H1 (cell line): ENCODE data around the gene TEN1. TPM values are rescaled to one million over a fixed set of nuclear protein-coding genes. Genes with fewer than 3 reads are reported as not detected.
A peak's percentile ranks its signal among the peaks of the same experiment; 100 is the strongest.

Experiments
- CTCF ChIA-PET: fragments of 300-600 bp; sonication (Branson Sonifier 250); formaldehyde crosslinking; loops from one replicate; lab custom pipeline; 2021; ENCODE audit not compliant: partially characterized antibody; lab: Charles Lee
- POLR2A ChIA-PET: fragments of 300-600 bp; sonication (Branson Sonifier 250); formaldehyde crosslinking; loops from one replicate; lab custom pipeline; 2021; ENCODE audit warnings: inconsistent platforms; ENCODE audit not compliant: partially characterized antibody; lab: Charles Lee
- DNase-seq, 2 experiments: peaks; one replicate each; pipeline versions ENCODE4 v3.0.0 to v3.0.0-alpha.2; 2010 to 2022; ENCODE audit warnings: low spot score in 2 of 2, low read depth in 1 of 2, mixed read lengths in 1 of 2
- FAIRE-seq: peaks from 2 replicates; lab custom pipeline; 2011; peaks lifted over from hg19 to GRCh38; lab: Jason Lieb, UNC
- H2AFZ ChIP-seq: 2 replicates; pipeline ENCODE4 v1.8.1; 2012; ENCODE audit warnings: low read length, inconsistent platforms
- H2AK5ac ChIP-seq: 2 replicates; pipeline ENCODE4 v1.6.1; 2013; ENCODE audit warnings: low read depth, low read length
- H2BK120ac ChIP-seq: replicated peaks from 2 replicates; pipeline ENCODE3; 2013; ENCODE audit warnings: low read depth, low read length, inconsistent platforms
- H2BK12ac ChIP-seq: 2 replicates; pipeline ENCODE4 v1.6.1; 2013; ENCODE audit warnings: low read depth, low read length
- H2BK15ac ChIP-seq: 2 replicates; pipeline ENCODE4 v1.6.1; 2013; ENCODE audit warnings: low read length
- H2BK20ac ChIP-seq: 2 replicates; pipeline ENCODE4 v1.6.1; 2013; ENCODE audit warnings: low read length
- H2BK5ac ChIP-seq: 2 replicates; pipeline ENCODE4 v1.6.1; 2013; ENCODE audit warnings: low read depth, low read length
- H3K14ac ChIP-seq: 2 replicates; pipeline ENCODE4 v1.6.1; 2013; ENCODE audit warnings: inconsistent platforms; ENCODE audit not compliant: insufficient read length
- H3K18ac ChIP-seq: 2 replicates; pipeline ENCODE4 v1.6.1; 2013; ENCODE audit warnings: low read length; ENCODE audit errors: extremely low read depth
- H3K23ac ChIP-seq: 2 replicates; pipeline ENCODE4 v1.6.1; 2013; ENCODE audit warnings: inconsistent platforms; ENCODE audit not compliant: insufficient read length
- H3K23me2 ChIP-seq: 2 replicates; pipeline ENCODE4 v1.6.1; 2013; ENCODE audit warnings: low read depth, low read length
- H3K27ac ChIP-seq: 2 replicates; pipeline ENCODE4 v1.6.1; 2011; ENCODE audit warnings: low read depth, low read length, inconsistent platforms
- H3K27me3 ChIP-seq, 4 experiments: replicated peaks in 1 of 4; 1 replicate in 1 of 4; 2 replicates in 3 of 4; pipeline versions ENCODE4 v1.6.1 to v1.8.1; 2011 to 2013; ENCODE audit warnings: low read length in 3 of 4, mild to moderate bottlenecking in 3 of 4, inconsistent platforms in 2 of 4, mixed read lengths in 2 of 4, moderate library complexity in 1 of 4; ENCODE audit not compliant: control insufficient read depth in 3 of 4, insufficient read depth in 3 of 4; ENCODE audit errors: extremely low read depth in 1 of 4
- H3K36me3 ChIP-seq, 4 experiments: 2 replicates each; pipeline versions ENCODE4 v1.6.1 to v1.8.1; 2011 to 2013; ENCODE audit warnings: mild to moderate bottlenecking in 4 of 4, low read length in 3 of 4, moderate library complexity in 2 of 4, control low read depth in 1 of 4, inconsistent platforms in 1 of 4; ENCODE audit not compliant: insufficient read depth in 4 of 4, control insufficient read depth in 2 of 4
- H3K4ac ChIP-seq: replicated peaks from 2 replicates; pipeline ENCODE3; 2013; ENCODE audit warnings: low read length, low read depth, mixed read lengths, inconsistent platforms; ENCODE audit not compliant: insufficient read length
- H3K4me1 ChIP-seq, 4 experiments: replicated peaks in 1 of 4; 1 replicate in 1 of 4; 2 replicates in 3 of 4; pipeline versions ENCODE4 v1.6.1 to v1.8.1; 2011 to 2013; ENCODE audit warnings: low read length in 3 of 4, inconsistent platforms in 2 of 4, mixed read lengths in 1 of 4; ENCODE audit not compliant: insufficient read depth in 4 of 4, control insufficient read depth in 3 of 4
- H3K4me2 ChIP-seq, 2 experiments: 2 replicates each; pipeline versions ENCODE4 v1.6.1 to v1.8.1; 2011 to 2013; ENCODE audit warnings: low read depth in 2 of 2, low read length in 2 of 2, control low read depth in 1 of 2, inconsistent platforms in 1 of 2, mild to moderate bottlenecking in 1 of 2; ENCODE audit not compliant: insufficient read depth in 1 of 2
- H3K4me3 ChIP-seq, 4 experiments: fragments of 200-600, 300-600 bp in 1 of 4; sonication (generic), shearing (Covaris generic), sonication (Bioruptor Twin) in 1 of 4; 2 replicates each; pipeline versions ENCODE4 v1.5.1 to v1.8.1; 2011 to 2016; ENCODE audit warnings: low read length in 4 of 4, low read depth in 3 of 4, control low read depth in 2 of 4, inconsistent platforms in 2 of 4, mild to moderate bottlenecking in 2 of 4, mixed read lengths in 1 of 4, moderate library complexity in 1 of 4; ENCODE audit not compliant: insufficient read depth in 2 of 4; ENCODE audit errors: extremely low read depth in 1 of 4
- H3K56ac ChIP-seq: replicated peaks from 2 replicates; pipeline ENCODE3; 2013; ENCODE audit warnings: low read depth, mild to moderate bottlenecking, mixed read lengths, low read length, inconsistent platforms; ENCODE audit not compliant: insufficient read length
- H3K79me1 ChIP-seq: 2 replicates; pipeline ENCODE4 v1.6.1; 2013; ENCODE audit warnings: low read depth, low read length, control low read depth
- H3K79me2 ChIP-seq, 2 experiments: 2 replicates each; pipeline versions ENCODE4 v1.6.1 to v1.8.1; 2012 to 2013; ENCODE audit warnings: low read length in 2 of 2, mild to moderate bottlenecking in 2 of 2, inconsistent platforms in 1 of 2; ENCODE audit not compliant: insufficient read depth in 2 of 2, control insufficient read depth in 1 of 2
- H3K9ac ChIP-seq, 4 experiments: replicated peaks in 1 of 4; 1 replicate in 1 of 4; 2 replicates in 3 of 4; pipeline versions ENCODE4 v1.6.1 to v1.8.1; 2011 to 2013; ENCODE audit warnings: low read depth in 3 of 4, low read length in 3 of 4, control low read depth in 2 of 4, mild to moderate bottlenecking in 2 of 4, moderate library complexity in 2 of 4, inconsistent platforms in 1 of 4; ENCODE audit errors: extremely low read depth in 1 of 4
- H3K9me3 ChIP-seq, 2 experiments: 2 replicates each; pipeline versions ENCODE4 v1.6.1 to v1.8.1; 2012 to 2013; ENCODE audit warnings: mild to moderate bottlenecking in 2 of 2, moderate library complexity in 2 of 2, control low read depth in 1 of 2, inconsistent platforms in 1 of 2, low read depth in 1 of 2, low read length in 1 of 2, mixed read lengths in 1 of 2; ENCODE audit not compliant: insufficient read depth in 2 of 2
- H4K20me1 ChIP-seq, 2 experiments: replicated peaks in 1 of 2; 2 replicates each; pipeline versions ENCODE3 to v1.8.1; 2011 to 2013; ENCODE audit warnings: inconsistent platforms in 2 of 2, low read length in 2 of 2, mild to moderate bottlenecking in 1 of 2; ENCODE audit not compliant: insufficient read depth in 2 of 2, control insufficient read depth in 1 of 2
- H4K5ac ChIP-seq: 2 replicates; pipeline ENCODE4 v1.6.1; 2013; ENCODE audit warnings: low read length, low read depth, mixed read lengths, inconsistent platforms; ENCODE audit not compliant: insufficient read length
- H4K8ac ChIP-seq: 2 replicates; pipeline ENCODE4 v1.8.0; 2013; ENCODE audit warnings: mild to moderate bottlenecking, moderate library complexity, low read length, inconsistent platforms; ENCODE audit not compliant: insufficient read depth; ENCODE audit errors: extremely low read depth
- H4K91ac ChIP-seq: replicated peaks from 2 replicates; pipeline ENCODE3; 2013; ENCODE audit warnings: low read length, mixed read lengths, inconsistent platforms; ENCODE audit not compliant: insufficient read length
- BCL11A ChIP-seq, 2 experiments: IDR thresholded peaks; one replicate each; pipeline ENCODE4 v1.6.1; 2011; ENCODE audit warnings: low read depth in 2 of 2, low read length in 2 of 2, mild to moderate bottlenecking in 2 of 2
- CTBP2 ChIP-seq: IDR thresholded peaks from 2 replicates; pipeline ENCODE4 v1.7.0; 2011; ENCODE audit warnings: borderline replicate concordance, mild to moderate bottlenecking, moderate library complexity, mixed read lengths, low read length; ENCODE audit not compliant: insufficient read depth, insufficient read length
- FOSL1 ChIP-seq: IDR thresholded peaks from 2 replicates; pipeline ENCODE4 v1.6.1; 2011; ENCODE audit warnings: mild to moderate bottlenecking, low read depth, low read length, moderate library complexity; ENCODE audit not compliant: insufficient read depth
- GTF2F1 ChIP-seq: IDR thresholded peaks from 2 replicates; pipeline ENCODE4 v1.6.1; 2012; ENCODE audit warnings: low read depth, low read length, improper control_type of control experiment, borderline replicate concordance
- MAFK ChIP-seq: IDR thresholded peaks from 2 replicates; pipeline ENCODE4 v1.6.1; 2012; ENCODE audit warnings: low read depth, mild to moderate bottlenecking, improper control_type of control experiment, low read length
- NRF1 ChIP-seq: IDR thresholded peaks from 2 replicates; pipeline ENCODE4 v1.6.1; 2011; ENCODE audit warnings: mild to moderate bottlenecking, low read depth, low read length, improper control_type of control experiment
- POLR2AphosphoS5 ChIP-seq: IDR thresholded peaks from 2 replicates; pipeline ENCODE4 v1.6.1; 2011; ENCODE audit warnings: low read depth, low read length
- RXRA ChIP-seq: IDR thresholded peaks from 2 replicates; pipeline ENCODE4 v1.6.1; 2011; ENCODE audit warnings: low read depth, mild to moderate bottlenecking, low read length, moderate library complexity; ENCODE audit not compliant: insufficient read depth
- WGBS, 2 experiments: shearing (Covaris generic) in 1 of 2; methylation state at CpG; one replicate each; pipeline versions ENCODE4 v1.1.6 to v1.1.7; 2013 to 2015; ENCODE audit warnings: low lambda C conversion rate in 2 of 2, mixed read lengths in 2 of 2, inconsistent platforms in 1 of 2, low coverage in 1 of 2, missing lambda C conversion rate in 1 of 2; ENCODE audit not compliant: insufficient replicate concordance in 2 of 2, insufficient coverage in 1 of 2, insufficient read length in 1 of 2; ENCODE audit errors: extremely low coverage in 1 of 2, missing lambda C conversion rate in 1 of 2; 5-methylcytosine and 5-hydroxymethylcytosine counted together
- polyA plus RNA-seq, 7 experiments: library from polyadenylated mRNA; depleted of rRNA in 3 of 7; stranded (reverse) in 5 of 7; unstranded in 2 of 7; fragments of >200 nt in 5 of 7; fragments of 200-250 nt in 2 of 7; gene quantifications; 1 replicate in 5 of 7; 2 replicates in 1 of 7; 4 replicates in 1 of 7; pipeline versions ENCODE4 v1.2.1 to v1.2.3, GENCODE V29; 2011 to 2013; ENCODE audit warnings: missing spikeins in 2 of 7, mixed read lengths in 2 of 7
- total RNA-seq: library from RNA; stranded (reverse); fragmentation: NEBNext Ultra II Directional; extraction: Animal tissue kit (Norgen Biotek cat#: 25700); gene quantifications from 2 replicates; pipeline ENCODE4 v1.2.1, GENCODE V29; 2021

The TEN1 gene
- total and polyA plus RNA-seq, 2 of the 8 experiments (the other 6 are each of a cell fraction or from before 2014, with no cell fraction given) = 15.9 to 18.7 TPM

- no peak overlapping the region for H2BK120ac ChIP-seq
- no peak overlapping the region for H3K14ac ChIP-seq
- no peak overlapping the region for H2AFZ ChIP-seq
- no peak overlapping the region for H3K56ac ChIP-seq
- no peak overlapping the region for H3K4me2 ChIP-seq
- H4K5ac ChIP-seq = no peak overlapping the region
- no peaks in the 10 kb centered on the region for H3K79me1 ChIP-seq
- H3K36me3 ChIP-seq = no peaks in the 10 kb centered on the region
- H3K27me3 ChIP-seq = no peaks in the 10 kb centered on the region
- H2BK12ac ChIP-seq = peak overlapping the region; percentile 60; the same call in 1 of the 2 replicates
- H4K91ac ChIP-seq = no peak overlapping the region
- no peak overlapping the region for H4K8ac ChIP-seq
- no peaks in the 10 kb centered on the region for H3K9me3 ChIP-seq
- no peak for TF ChIP-seq CTBP2
- TF ChIP-seq BCL11A (IDR thresholded peaks at IDR 0.05; ENCODE audit: low read depth in 2 of 2, low read length in 2 of 2) = no peak
- TF ChIP-seq POLR2AphosphoS5 = no peak
- no peak for TF ChIP-seq GTF2F1
- TF ChIP-seq MAFK = no peak
- TF ChIP-seq FOSL1 = no peak
- no peak for TF ChIP-seq NRF1
- no peak for TF ChIP-seq RXRA
- H3K18ac ChIP-seq = no peak overlapping the region
- no peak overlapping the region for H2BK5ac ChIP-seq
- H2BK15ac ChIP-seq = peak overlapping the region; percentile 88; the same call in 1 of the 2 replicates
- H3K4me1 ChIP-seq = peaks cover 0 to 12% (median 4%) of the 10 kb centered on the region in 4 experiments; a peak in 6 of 7 replicates
- no peak overlapping the region for H3K9ac ChIP-seq
- H3K79me2 ChIP-seq = no peaks in the 10 kb centered on the region
- H3K27ac ChIP-seq = no peak overlapping the region
- 100% methylated on average over 6 of the region's 15 CpGs; no CpG with 5 or more reads in 1 of the 2 experiments for WGBS, 2 experiments
- no peak overlapping the region for H3K4ac ChIP-seq
- no peaks in the 10 kb centered on the region for H4K20me1 ChIP-seq
- H2AK5ac ChIP-seq = no peak overlapping the region
- H3K23ac ChIP-seq = no peak overlapping the region
- POLR2A ChIA-PET = interaction anchor here (0.7 kb wide), 2 partner anchors 124 to 251 kb away, joined by 3 read pairs; no protein-coding TSS in a partner anchor
- no peak overlapping the region for H2BK20ac ChIP-seq
- FAIRE-seq (no peak), DNase-seq (no peak)
- no peak overlapping the region for H3K4me3 ChIP-seq
- CTCF ChIA-PET = interaction anchor here (13.7 kb wide), 1 partner anchor 19 kb away, joined by 229 read pairs; the partner anchor contains the start of gene CDK3
- no peaks in the 10 kb centered on the region for H3K23me2 ChIP-seq
These were observed 47.7 kb downstream of the TEN1 start for GRCh38 chr17:76026714-76027158.
